Left lobe of liver (tissue), 2 donors: ENCODE data around the gene UBQLN4. TPM values are rescaled to one million over a fixed set of nuclear protein-coding genes. Genes with fewer than 3 reads are reported as not detected.

Experiments
- ATAC-seq: fragments of 200-7000 bp; cut with Tn5 transposase; one replicate; pipeline ENCODE4 v1.9.1; 2020; ENCODE audit warnings: mild to moderate bottlenecking, moderate library complexity
- DNase-seq: peaks from one replicate; pipeline ENCODE4 v3.0.0-alpha.2; 2020; ENCODE audit warnings: low spot score
- total RNA-seq: library from RNA; stranded (reverse); gene quantifications from one replicate; pipeline ENCODE4 v1.2.1, GENCODE V29; 2021
- donor health status: DM: no; HTN: no; CAD: no; lungs with moderate emphysema.
- donor health status: DM: no; HTN: yes; CAD: no.

UBQLN4 gene
- total RNA-seq, result 21.2 TPM

GRCh38 chr1:156053768-156054499 lies at the start of gene UBQLN4:
Gene UBQLN4 (minus strand): TSS chr1:156053798. CDS start chr1:156053701, 97 bp downstream.
- ATAC-seq (peak; percentile 83), DNase-seq (peak; percentile 87)

- DNase-seq (no peak), ATAC-seq (no peak)
Measured at GRCh38 chr1:156102633-156103511, 49.3 kb upstream of the UBQLN4 start.

GRCh38 chr1:156101880-156102279 lies 48.3 kb upstream of the UBQLN4 start:
- DNase-seq, result no peak
- no peak for ATAC-seq

DNA sequence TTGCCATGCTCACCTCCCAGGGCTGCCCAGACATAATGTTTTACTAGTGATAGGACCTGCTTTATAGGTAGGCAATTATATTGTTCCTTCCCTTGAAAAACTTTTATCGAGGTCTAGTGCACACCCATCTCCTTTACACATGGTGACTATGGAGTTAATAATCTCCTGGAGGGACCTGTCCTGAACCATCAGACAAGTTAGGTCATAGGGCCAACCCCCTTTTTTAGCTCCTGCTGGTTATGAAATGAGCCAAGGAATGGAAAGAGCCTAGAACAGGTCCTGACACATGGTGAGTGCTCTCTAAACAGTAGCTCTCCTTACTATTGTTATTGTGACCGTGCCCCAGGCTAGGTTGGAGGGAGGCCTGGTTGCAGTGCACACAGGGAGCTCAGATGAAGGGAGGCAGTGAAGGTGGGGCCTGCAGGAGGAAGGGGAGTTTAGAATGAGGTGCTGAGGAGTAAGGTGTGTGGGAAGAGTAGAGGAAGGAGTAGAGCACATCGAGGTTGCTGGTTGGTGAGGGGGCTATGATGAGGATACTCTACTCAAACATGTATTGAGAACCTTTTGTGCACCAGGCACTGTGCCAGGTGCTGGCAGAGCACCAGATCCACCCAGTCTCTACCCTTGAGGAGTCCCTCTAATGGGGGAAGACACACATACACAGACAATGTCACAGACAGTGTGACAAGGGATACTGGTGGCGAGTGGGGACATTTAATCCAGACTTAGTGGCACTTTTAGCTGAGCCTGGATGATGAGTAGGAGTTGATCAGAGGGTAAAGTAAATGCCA lies 46.8 kb upstream of the UBQLN4 start:
- ATAC-seq (no peak), DNase-seq (no peak)

GRCh38 chr1:156099282-156099681 lies 45.7 kb upstream of the UBQLN4 start:
- DNase-seq (no peak), ATAC-seq (no peak)

DNA sequence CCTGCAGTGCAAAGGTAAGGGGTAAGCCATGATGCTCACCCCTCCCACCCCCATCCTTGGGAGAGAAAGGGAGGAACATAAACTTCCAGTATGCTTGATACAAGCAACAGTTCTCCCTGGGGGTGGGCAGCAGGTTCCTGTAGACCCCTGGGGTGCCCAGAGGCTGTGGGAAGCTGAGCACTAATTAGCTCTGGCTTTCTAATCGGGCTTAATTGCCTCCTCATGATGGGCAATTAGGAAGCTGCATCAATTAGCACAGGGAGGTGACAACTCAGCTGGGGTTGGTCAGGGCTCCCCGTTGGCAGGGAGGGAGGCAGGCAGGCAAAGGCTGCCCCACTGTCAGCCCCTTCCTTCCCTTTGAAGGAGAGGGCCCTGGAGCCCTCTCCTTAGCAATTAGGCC lies 45.2 kb upstream of the UBQLN4 start:
- DNase-seq, result no peak
- ATAC-seq, result no peak

GRCh38 chr1:156097499-156098178 lies 44.0 kb upstream of the UBQLN4 start:
- ATAC-seq (no peak), DNase-seq (no peak)

- ATAC-seq, result peak; percentile 99
- DNase-seq, result peak; percentile 85
Measured at GRCh38 chr1:156096640-156097391, 43.2 kb upstream of the UBQLN4 start.

DNA sequence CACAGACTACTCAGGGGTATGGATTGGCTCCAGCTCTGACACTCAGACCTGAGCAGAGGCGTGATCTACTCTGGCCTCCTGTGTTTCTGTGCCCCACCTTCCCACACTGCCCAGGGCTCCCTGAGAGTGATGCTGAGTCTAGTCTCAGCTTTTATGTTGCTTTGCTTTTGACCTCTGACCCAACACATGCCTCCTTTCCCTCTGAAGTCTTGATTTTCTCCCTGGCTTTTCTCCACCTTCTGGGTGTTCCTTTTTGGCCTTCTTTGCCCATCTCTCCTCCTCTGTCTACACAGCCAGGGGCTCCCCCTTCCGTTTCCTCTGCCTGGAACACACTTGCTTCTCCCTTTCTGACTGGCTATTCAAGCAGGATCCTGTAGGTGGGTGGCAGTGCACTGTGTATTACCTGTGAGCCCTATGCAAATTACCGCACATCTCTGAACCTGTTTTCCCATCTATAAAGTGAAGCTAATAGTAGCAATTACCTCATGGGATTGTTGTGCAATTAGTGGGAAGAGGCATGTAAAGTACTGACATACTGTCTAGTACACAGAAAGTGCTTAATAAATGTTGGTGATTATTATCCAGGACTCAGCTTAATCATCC lies 42.4 kb upstream of the UBQLN4 start:
- DNase-seq, result no peak

GRCh38 chr1:156091610-156092009 lies 38.0 kb upstream of the UBQLN4 start:
- no peak for DNase-seq
- ATAC-seq, result no peak

More for the DNA sequence above, 42.4 kb upstream of the UBQLN4 start:
- no peak for ATAC-seq

- peak; percentile 86 for ATAC-seq
- DNase-seq, result peak; percentile 86
Measured at GRCh38 chr1:156090840-156091188, 37.2 kb upstream of the UBQLN4 start.

DNA sequence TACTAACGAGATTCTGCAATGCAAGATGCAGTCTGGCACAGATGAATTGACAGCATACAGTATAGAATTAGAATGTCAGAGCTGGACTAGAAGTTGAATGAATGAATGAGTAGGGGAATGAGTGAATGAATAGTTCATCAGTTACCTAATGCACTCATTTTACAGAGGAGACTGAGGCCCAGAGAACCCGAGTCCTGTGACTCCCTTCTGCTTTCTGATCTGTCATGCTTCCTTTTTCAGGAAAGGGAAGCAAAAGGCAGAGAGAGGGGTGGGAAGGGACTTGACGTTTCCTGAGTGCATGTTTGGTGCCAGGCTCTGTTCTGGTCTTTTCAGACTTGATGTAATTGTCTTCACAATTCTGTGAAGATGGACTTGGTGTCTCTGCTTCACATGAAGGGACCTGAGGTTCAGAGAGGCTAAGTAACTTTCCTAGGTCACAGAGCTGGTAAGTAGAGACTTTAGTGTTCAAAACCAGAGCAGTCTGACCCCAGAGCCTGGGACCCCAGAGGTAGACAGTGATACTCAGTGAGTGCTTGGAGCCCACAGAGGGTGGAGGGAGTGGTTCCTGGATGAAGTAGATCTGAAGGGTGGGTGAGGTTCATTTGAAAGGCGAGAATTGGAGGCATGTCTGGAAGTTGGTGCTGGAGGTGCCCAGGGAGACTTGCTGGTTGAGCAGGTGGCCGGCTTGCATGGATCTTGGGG lies 36.7 kb upstream of the UBQLN4 start:
- no peak for DNase-seq
- peak; percentile 2 for ATAC-seq

DNA sequence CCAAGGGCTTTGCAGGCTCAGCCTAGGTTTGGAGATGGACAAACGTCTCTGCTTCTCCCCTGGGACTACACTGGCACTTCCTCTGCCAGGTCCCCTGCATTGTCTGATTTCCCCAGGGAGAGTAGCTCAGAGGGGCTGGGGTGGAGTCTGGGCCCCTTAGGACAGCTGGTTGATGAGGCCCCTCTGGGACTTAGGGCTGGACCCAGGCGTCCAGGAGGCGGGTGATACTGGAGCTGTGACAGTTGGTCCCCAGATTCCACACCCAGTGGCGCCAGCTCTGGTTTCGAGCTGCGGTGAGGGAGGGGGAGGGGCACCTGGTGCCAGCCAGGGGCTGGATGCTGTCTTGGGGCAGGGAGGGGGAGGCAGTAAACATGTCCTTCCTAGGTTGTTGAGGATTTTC lies 36.1 kb upstream of the UBQLN4 start:
- ATAC-seq (no peak), DNase-seq (no peak)

DNA sequence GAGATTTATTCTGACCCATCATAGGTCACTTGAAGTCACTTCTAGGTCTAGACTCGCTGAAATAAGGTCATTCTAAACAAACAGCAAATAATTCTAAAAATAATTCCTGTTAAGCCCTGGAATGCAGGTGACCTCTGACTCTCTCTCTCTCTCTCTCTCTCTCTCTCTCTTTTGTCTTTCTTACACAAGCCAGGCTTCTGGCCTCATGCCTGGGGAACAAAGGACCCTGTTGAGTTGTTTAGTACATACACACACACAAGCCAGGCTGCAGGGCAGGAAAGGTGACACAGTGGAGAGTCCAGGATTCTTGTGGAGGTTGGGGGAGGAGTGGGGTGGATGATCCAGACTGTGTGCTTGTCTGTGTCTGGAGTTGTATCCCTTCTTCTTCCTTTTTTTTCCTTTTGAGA lies 32.7 kb upstream of the UBQLN4 start:
- ATAC-seq (peak; percentile 62), DNase-seq (peak; percentile 84)

DNA sequence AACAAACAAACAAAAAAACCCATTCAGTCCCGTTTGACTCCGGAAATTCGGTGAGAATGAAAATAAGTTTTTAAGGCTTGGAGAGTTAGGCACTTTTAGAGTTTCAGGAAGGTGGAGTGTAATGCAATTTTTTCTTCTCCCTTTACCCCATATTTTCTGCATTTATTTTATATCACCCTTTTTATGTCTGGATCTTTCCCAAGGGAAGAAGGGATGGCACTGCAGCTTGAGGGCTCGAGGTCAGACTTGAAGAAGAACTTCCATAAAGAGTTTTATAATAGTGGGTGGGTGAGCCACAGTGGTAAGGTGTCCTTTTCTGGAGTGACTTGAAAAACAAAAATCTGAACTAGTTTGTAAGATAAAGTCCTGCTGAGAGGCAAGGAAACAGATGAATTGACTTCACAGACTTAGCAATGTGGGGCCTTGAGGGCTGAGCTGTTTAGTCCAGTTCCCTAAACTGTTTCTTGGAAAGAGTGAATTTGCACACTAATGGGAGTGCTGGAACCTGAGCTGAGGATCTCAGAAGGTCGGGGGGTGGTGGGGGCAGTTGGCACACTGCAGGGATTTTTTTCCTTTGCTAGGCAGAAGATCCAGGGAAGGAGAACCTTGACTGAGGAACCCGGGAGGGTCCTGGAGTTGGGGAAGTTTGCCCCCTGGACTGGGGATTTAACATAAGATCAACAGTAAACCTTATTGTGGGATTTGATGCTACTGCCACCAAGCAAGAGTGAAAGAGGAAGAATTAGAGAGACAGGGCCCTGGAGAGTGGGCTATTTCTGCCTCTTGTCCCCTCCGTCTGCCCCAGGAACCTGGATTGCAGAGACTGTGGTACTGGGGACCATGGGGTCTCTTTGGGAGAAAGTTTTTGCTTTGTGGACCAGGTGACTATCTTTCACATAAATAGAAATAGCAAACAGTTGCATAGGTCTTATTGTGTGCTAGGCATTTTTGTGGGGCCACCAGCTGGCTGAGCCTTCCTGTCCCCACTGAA lies 30.5 kb upstream of the UBQLN4 start:
- DNase-seq (no peak), ATAC-seq (no peak)

DNA sequence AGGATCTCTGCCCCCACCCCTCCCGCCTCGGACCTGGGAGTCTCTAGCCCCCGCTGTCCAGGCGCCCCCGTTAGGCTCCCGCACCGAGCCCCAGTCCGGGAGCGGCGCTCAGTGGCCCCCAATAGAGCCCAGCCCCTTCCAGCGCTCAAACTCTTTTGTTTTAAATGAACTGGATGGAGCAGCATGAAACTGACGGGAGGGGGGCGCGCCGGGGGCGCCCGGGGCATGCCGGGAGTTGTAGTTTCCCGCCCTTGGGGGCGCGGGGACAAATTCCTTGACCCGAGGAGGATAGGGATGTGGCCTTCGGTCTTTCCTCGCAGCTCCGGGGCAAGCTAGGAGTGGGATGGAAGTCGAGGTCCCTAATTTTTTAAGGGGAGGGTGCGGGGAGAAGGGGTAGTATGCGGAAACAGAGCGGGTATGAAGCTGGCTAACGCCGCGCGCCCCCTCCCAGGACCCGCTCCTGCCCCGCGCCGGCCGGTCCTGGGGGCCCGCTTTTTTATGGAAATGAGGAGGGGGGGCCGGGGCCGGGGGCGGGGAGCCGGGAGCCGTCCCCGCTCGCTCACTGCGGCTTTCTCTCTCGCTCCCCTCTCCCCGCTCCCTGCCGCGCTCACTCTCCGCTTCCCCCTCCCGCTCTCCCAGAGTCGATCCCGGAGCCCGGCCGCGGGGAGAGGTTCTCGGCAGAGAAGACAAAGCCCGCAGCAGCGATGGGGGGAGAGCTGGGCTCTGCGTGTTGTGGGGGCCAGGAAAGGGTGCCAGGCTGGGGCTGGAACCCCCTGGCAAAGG lies 28.9 kb upstream of the UBQLN4 start, which contains the start of gene MEX3A:
TSS of gene MEX3A (minus strand) at position 157 of the 783 bp plus-strand sequence. CDS start 467 bp downstream, outside the sequence.
- DNase-seq (peak; percentile 83), ATAC-seq (peak; percentile 78)

GRCh38 chr1:156081917-156082308 lies 28.3 kb upstream of the UBQLN4 start:
- ATAC-seq, result no peak
- DNase-seq, result no peak
